GM19025 (cell line): Measurements from ENCODE around the gene UVRAG.
A peak's percentile ranks its signal among the peaks of the same experiment; 100 is the strongest.
"Not testable (repeated sequence)": the region's sequence is repeated elsewhere in the genome, so short reads cannot be mapped to it uniquely, and the experiment has no call there.

Experiments
- ATAC-seq: cut with Tn5 transposase; IDR thresholded peaks from one replicate; pipeline ENCODE4 v1.9.1; 2021; ENCODE audit warnings: mild to moderate bottlenecking, low read depth, moderate library complexity; ENCODE audit not compliant: unreplicated experiment

Gene UVRAG

DNA sequence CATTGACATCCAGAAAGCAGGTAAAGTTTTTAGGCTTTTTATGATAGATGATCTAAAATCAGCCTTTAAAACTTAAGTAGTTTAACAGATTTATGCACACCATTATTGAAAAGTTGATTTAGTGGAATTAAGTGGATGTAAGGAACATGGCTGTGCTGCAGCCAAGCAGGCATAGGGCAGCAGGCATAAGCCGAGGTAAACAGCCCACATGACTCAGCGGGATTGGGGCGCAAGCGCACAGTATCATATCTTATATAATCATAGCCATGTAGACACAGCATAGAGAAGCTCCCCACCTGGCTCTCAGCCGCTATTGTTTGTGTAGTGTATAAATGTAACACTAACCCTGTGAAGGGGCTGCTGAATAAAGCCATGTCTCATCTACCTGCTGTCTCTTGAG, 233.8 kb downstream of the UVRAG start:
- ATAC-seq, result no peak

DNA sequence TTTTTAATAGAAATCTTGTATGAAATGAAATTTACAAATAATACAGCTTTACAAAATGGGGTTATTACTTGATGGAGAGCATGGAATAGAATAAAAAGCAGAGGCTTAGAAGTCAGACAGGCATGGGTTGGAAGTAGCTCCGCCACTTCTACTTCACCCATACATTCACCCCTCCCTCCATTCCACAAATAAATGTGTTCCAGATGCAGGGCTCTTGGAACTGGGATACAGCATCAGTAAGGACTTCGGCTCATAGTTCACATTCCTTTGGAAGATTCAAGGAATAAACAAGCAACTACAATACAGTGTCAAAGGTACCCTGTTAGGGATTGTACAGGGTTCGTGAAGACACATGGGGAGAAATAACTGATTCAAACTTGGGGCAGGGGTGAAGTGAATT, 234.5 kb downstream of the UVRAG start:
- ATAC-seq, result no peak

DNA sequence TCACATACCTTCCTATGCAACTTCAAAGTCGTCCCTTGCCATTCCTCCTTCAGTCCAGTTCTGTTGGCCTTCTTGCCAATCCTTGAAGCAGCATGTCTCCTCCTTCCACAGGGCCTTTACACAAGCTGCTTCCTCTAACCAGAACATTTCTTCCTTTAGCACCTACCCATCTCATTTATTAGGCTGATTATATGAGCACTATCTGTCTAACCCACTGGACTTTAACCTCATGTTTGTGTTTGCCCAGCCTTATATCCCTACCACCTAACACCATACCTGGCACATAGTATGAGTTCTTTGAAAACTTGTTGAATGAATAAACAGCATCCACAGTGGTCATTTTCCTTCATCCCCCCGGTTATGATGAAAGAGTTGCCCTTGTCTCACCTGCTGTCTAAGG, 236.9 kb downstream of the UVRAG start:
- no peak for ATAC-seq

DNA sequence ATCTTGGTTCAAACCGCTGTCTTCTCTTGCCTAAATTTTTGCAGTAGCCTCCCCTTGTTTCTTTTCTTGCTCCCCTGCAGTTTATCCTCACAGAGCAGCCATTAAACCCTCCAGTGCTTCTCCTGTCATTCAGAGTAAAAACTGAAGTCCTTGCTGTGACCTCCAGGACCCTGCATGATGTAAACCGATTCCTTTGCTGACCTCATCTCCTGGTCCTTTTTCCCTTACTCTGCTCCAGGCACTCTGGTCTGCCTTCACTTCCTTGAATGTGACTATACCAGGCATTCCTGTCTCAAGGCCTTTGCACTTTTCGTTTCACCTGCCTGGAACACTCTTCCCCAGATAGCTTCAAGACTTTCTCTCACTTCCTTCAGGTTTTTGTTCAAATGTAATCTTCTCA, 239.3 kb downstream of the UVRAG start:
- no peak for ATAC-seq

DNA sequence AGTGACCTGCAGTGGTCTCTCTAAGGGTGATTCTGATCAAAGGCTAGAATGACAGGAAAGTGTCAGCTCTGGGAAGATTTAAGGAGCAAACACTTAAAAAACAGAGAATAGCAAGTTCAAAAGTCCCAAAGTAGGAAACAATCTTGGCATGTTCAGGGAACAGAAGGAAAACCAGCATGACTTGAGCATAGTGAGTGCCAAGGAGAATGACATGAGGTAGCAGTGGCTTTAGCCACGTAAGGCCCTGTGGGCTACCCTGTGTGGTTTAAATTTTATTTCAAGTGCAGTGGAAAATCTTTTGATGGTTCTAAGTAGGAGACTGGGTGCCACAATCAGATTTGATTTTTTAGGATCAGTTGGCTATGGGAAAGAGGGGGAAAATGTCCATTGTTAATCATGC, 241.9 kb downstream of the UVRAG start:
- no peak for ATAC-seq

DNA sequence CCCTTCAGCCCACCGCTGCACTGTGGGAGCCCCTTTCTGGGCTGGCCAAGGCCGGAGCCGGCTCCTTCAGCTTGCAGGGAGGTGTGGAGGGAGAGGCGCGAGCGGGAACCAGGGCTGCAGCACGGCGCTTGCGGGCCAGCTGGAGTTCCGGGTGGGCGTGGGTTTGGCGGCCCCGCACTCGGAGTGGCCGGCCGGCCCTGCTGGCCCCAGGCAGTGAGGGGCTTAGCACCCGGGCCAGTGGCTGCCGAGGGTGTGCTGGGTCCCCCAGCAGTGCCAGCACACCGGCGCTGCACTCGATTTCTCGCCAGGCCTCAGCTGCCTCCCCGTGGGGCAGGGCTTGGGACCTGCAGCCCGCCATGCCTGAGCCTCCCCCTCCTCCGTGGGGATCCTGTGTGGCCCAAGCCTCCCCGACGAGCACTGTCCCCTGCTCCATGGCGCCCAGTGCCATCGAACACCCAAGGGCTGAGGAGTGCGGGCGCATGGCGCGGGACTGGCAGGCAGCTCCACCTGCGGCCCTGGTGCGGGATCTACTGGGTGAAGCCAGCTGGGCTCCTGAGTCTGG, 245.5 kb downstream of the UVRAG start:
- ATAC-seq, result not testable (repeated sequence)

DNA sequence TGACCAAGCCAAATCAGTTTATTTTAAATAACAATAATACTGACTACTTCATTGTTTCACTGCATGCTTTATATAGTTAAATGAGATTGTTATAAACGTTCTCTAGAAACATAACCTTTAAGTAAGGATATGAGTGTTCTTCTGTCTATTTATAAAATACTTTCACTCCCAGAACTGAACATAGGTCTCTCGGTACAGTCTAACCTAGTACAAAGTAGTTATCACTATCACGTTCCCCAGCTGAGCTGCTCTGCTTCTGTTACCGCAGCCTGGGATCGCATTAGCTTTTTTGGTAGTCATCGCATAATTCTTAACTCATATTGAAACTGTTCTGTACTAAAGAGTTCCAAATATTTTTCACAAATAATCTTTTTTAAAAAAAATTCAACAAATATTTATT, 247.7 kb downstream of the UVRAG start:
- peak; percentile 72 for ATAC-seq

DNA sequence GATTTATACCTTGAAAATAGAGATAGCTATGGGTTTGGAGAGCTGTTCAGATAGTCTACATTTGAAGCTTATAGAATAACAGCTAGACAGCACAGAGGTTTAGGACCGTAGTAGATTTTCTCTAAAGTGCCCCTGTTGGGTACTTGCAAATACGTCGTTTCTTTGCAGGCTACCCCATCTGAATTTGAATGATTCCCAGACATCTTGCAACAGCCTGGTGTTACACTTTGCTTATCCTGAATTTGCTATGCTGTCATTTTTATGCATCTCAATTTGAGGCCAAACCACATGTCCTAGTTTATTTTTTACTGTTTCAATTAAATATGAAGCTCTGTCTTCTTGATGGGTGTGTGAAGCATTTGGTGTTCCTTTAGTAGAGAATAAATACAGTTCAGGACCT, 249.2 kb downstream of the UVRAG start:
- no peak for ATAC-seq

DNA sequence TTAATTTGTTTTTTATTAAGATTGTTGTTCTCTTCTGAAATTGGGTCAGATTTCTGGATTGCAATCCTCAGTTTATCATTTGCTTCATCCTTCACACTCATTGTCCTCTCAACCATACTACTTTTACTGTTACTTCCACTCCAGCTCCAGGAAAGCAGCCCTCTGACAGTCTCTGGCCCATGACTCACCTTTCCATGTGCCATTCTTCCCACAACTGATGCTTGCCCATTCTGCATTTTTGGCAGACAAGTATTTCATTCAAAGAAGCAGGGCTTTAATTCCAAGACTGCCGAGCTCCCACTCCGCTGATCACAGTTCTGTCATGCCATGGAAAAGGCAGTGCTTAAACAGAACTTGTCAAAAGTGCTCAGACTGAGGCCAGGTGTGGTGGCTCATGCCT, 252.1 kb downstream of the UVRAG start:
- no peak for ATAC-seq

DNA sequence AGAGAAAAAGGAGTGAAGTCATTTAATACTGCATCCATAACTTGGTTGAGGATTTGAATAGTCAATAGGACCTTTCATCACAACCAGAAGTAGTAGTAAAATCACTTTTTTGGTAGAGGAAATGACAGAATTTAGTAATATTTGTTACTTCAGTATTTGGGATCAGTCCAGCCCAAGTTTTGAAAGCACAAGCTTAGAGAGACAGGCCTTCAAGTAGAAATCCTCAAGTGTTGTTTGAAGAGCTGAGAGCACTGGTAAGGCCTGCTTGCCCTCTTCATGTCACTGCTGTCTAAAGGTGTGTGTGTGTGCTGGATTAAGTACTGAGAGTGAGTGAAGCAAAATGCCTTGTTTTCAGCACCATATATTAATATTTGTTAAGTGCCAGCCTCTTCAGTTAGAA, 254.0 kb downstream of the UVRAG start:
- no peak for ATAC-seq

DNA sequence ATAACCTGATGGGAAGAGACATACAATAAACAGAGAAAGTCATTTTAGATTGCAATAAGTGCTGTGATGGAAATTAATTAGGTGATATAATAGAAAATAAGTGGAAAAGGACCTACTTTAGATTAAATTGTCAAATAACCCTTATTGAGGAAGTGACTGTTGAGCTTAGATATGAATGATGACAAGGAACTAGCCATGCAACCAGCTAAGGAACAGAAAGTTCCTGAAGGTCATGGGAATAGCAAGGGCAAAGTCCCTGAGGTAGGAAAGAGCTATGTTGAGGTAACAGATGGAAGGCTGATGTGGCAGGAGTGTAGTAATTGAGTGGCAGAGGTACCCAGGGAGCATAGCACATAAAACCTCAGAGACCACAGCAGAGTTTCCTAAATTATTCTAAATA, 256.1 kb downstream of the UVRAG start:
- no peak for ATAC-seq

DNA sequence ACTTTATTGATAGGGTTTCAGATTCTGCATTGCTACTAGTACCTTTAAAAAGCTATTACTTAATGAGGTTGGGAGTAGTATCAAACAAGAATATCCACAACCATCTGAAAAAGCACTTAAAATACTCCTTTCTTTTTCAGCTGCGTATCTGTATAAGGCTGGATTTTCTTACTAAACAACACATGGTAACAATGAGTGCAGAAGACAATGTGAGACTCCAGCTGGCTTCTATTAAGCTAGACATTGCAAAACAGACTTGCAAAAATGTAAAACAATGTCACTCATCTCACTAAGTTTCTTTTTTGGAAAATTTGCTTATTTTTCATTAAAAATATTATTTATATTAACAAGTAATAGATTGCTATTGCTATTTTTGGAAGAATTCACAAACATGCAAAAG, 258.7 kb downstream of the UVRAG start:
- no peak for ATAC-seq

DNA sequence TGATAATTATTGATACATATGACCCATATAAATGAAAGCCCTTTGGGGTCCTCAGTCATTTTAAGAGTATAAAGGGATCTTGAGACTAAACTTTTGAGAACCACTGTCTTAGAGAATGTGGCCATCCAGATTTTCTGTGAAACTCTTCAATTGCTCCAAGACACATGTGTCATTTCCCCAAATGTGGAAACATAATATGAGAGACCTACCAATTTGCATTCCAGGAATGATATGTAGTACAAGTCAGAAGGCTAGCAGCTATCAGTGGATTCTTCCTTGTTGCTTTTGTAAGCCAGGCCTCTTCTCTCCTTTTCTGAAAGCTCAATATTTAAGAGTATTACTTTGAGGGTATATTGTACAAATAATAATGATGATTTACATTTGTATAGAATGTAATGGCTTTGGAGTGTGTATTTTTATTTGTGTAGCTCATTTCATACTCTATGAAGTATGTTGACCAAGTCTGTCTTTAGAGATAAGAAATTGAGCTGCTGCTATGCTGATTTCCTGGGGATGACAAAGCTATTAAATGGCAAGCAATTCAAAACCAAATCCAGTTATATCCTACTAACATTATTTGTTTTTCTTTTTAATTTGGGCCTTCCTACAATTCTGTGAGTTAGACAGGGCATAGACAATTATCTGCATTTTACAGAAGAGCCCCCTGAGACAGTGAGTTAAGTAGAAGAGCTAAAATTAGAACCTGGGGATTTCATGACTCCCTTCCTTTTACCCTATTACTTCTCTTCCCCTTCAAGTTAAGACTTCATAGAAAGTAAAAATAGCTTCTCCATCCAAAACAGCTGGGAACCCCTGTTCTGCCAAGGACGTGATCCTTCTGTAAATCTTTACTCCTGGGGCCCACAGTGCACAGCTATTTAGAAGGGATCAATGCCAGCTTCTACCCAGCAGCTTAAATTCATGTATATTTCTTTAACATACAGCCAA, 259.4 kb downstream of the UVRAG start:
- ATAC-seq, result no peak

DNA sequence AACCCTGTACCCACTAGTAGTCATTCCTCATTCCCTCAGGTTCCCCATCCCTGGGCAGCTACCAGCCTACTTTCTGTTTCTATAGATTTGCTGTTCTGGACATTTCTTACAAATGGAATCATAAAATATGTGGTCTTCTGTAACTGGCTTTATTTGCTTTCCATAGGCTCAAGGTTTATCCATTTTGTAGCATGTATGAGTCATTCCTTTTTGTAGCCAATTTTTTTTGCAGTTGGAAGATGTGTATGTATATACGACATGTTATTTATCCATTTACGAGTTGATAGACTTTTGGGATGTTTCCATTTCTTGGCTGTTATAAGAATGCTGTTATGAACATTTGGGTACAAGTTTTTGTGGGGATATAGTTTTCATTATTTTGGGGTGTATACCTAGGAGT, 260.7 kb downstream of the UVRAG start:
- no peak for ATAC-seq

DNA sequence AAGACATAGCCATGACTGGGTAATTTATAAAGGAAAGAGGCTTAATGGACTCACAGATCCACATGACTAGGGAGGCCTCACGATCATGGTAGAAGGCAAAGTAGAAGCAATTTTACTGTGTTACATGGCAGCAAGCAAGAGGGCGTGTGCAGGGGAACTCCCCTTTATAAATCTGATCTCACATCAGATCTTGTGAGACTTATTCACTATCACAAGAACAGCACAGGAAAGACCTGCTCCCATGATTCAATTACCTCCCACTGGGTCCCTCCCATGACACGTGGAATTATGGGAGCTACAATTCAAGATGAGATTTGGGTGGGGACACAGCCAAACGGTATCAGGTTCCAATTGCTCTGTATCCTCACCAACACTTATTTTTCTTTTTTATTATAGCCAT, 261.2 kb downstream of the UVRAG start:
- not testable (repeated sequence) for ATAC-seq

DNA sequence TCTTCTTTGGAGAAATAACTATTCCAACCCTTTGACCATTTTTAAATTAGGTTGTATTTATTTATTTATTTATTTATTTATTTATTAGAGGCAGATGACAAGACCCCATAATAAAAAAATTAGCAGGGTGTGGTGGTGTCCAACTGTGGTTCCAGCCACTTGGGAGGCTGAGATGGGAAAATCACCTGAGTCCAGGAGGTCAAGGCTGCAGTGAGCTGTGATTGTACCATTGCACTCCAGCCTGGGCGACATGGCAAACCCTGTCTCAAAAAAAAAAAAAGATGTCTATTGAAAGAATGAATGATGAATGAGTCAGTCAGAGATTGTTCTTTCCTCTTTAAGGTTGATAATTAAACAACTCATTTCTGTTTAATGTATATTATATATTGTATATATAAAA, 261.7 kb downstream of the UVRAG start:
- no peak for ATAC-seq

DNA sequence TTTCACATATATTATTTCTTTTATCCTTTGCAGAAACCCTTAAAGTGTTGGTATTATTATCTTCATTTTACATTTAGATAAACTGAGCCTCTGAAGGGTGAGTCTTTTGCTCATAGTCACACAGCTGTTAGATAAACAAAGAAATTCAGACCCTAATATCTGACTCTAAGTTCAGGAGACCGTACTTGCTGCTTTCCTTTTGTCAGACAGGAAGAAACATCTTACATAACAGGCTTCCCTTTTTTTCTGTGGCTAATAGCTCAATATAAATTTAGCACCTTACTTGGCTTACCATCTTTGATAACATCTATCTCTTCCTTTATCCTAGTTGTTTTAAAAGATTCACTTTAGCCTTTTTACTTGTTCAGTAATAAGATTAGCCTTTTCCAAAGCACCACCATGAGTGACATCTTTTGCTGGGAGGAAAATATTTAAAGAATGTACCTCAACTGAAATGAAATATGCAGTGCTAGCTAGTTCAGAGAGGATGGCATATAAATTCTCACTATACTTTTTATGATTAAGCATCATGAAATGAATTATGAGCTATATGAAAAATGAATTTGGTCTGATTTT, 262.7 kb downstream of the UVRAG start:
- ATAC-seq, result no peak

DNA sequence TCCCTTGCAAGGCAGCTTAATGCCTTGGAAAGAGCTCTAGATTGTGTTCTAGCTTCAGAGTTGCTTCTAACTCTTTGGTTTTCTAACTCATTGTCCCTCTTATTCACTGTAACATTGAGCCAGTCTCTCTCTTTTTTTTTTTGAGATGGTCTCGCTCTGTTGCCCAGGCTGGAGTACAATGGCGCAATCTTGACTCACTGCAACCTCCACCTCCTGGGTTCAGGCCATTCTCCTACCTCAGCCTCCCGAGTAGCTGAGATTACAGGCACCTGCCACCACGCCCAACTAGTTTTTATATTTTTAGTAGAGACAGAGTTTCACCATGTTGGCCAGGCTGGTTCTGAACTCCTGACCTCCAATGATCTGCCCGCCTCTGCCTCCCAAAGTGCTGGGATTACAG, 266.1 kb downstream of the UVRAG start:
- ATAC-seq, result not testable (repeated sequence)

DNA sequence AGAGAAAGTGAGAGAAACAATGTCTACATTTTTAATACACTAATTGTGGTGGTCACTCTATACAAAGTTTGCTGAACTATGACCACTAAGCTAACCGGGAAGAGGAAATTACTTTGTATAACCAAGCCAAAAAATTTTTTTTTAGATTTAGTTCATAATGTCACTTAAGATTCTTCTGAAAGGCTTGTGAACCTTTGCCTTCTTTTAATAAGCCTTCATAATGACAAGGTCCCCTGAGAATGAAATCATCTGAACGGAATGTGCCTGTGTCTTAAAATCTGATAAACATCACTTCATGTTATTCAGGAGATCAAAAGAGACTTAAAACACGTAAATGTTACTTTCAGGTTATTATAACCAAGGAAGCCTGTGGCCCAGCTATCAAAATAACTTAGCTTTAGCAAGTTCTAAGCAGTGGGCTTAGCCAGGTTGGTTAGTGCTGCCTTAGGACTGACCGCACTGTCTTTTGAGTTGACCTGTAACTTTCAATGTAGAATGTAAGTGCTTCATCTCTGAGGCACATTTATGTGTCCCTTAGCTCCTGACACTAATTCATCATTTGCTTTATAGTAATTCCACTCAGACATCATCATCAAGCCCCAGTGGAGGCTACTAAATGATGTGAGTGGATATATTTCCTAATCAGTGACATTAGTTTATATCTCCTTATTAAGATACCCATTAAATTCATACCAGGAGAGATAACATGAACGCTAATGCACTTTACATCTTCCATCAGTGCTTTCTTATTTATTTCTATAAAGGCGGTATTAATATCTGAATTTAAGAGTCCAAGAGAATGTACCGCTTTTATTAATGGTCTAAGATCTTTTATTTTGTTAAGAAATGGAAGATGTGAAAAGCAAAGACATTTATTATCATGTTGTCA, 268.8 kb downstream of the UVRAG start:
- no peak for ATAC-seq

DNA sequence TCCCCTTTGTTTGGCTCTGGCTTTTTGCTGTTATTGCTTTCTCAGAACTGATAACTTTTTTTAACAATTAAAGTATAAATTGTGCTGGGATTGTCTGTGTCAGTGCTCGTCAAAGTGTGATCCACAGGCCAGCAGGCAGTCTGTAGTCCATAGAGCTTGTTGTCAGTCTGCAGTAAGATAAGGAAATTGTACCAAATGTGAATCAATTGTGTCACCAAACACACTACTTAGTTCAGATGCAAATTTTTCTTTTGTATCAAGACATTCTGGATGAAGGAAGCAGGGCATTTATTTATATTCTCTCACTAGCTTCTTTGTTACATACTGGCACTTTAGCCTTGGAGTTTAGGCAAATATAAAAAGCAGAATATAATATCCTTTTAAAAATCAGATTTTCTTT, 270.3 kb downstream of the UVRAG start:
- no peak for ATAC-seq
